ENCODE data around the gene SCAPER.
"Not testable (repeated sequence)": the region's sequence is repeated elsewhere in the genome, so short reads cannot be mapped to it uniquely, and the experiment has no call there.

The SCAPER gene

DNA sequence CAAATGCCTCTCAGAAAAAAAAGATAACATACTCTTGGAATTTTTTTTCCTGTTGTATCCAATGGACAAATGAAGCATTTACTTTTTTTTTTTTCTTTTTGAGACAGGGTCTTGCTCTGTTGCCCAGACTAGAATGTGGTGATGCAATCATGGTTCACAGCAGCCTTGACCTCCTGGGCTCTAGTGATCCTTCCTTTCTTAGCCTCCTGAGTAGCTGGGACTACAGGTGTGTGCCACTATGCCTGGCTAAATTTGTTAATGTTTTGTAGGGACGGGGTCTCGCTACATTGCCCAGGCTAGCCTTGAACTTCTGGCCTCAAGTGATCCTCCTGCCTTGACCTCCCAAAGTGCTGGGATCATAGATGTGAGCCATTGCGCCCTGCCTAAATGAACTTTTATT, 401.3 kb downstream of the SCAPER start:
- H3K4me3 ChIP-seq (ENCODE audit: low read depth, low read length) = no peak overlapping the region
- TF ChIP-seq, protein P1, sequence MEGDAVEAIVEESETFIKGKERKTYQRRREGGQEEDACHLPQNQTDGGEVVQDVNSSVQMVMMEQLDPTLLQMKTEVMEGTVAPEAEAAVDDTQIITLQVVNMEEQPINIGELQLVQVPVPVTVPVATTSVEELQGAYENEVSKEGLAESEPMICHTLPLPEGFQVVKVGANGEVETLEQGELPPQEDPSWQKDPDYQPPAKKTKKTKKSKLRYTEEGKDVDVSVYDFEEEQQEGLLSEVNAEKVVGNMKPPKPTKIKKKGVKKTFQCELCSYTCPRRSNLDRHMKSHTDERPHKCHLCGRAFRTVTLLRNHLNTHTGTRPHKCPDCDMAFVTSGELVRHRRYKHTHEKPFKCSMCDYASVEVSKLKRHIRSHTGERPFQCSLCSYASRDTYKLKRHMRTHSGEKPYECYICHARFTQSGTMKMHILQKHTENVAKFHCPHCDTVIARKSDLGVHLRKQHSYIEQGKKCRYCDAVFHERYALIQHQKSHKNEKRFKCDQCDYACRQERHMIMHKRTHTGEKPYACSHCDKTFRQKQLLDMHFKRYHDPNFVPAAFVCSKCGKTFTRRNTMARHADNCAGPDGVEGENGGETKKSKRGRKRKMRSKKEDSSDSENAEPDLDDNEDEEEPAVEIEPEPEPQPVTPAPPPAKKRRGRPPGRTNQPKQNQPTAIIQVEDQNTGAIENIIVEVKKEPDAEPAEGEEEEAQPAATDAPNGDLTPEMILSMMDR (IDR thresholded peaks at IDR 0.05; ENCODE audit: low read depth, low read length, missing control alignments) = no peak
- no peak for DNase-seq (ENCODE audit: low read depth)

DNA sequence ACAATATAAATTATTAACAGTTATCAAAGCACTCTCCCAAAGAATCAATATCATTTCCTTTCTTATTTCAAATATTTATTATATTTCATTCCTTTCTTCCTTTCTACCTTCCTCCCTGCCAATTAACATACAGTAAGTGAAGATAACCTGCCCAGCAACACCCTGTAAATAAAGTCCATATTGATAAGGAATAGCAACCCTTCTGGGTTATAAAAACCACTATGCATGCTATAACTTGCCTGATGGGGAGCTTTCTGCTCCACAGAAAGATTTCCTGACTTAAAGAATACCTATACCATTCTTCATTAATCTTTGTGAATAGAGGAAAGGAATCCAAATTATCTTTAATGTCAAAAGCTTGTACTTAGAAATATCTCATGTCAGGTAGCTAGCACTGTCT, 402.0 kb downstream of the SCAPER start:
- H3K4me3 ChIP-seq (ENCODE audit: low read depth, low read length) = no peak overlapping the region
- TF ChIP-seq, protein P1 (IDR thresholded peaks at IDR 0.05; ENCODE audit: low read depth, low read length, missing control alignments) = no peak
- DNase-seq (ENCODE audit: low read depth) = no peak

DNA sequence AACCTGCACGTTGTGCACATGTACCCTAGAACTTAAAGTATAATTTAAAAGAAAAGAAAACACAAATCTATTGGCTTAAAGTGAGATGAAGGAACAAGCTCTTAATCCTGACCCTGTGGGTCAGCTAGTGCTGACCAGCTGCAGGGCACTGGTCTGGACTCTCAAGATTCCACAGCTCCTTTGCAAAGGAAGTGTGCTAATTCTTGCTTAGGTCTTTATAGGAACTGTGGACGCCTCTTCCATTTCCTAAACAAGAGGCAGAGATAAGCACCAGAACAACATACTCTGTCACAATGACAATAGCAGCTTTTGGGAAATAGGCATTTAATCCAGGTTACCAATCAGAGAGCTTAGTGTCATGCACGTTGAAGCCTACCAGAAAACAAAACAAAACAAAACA, 402.5 kb downstream of the SCAPER start:
- TF ChIP-seq, protein P1 (IDR thresholded peaks at IDR 0.05; ENCODE audit: low read depth, low read length, missing control alignments) = no peak
- DNase-seq (ENCODE audit: low read depth) = no peak
- no peak overlapping the region for H3K4me3 ChIP-seq (ENCODE audit: low read depth, low read length)

DNA sequence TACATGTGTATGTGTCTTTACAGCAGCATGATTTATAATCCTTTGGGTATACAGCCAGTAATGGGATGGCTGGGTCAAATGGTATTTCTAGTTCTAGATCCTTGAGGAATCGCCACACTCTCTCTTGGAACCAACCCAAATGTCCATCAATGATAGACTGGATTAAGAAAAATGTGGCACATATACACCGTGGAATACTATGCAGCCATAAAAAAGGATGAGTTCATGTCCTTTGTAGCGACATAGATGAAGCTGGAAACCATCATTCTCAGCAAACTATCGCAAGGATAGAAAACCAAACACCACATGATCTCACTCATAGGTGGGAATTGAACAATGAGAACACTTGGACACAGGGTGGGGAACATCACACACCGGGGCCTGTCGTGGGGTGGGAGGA, 403.0 kb downstream of the SCAPER start:
- DNase-seq (ENCODE audit: low read depth) = not testable (repeated sequence)

DNA sequence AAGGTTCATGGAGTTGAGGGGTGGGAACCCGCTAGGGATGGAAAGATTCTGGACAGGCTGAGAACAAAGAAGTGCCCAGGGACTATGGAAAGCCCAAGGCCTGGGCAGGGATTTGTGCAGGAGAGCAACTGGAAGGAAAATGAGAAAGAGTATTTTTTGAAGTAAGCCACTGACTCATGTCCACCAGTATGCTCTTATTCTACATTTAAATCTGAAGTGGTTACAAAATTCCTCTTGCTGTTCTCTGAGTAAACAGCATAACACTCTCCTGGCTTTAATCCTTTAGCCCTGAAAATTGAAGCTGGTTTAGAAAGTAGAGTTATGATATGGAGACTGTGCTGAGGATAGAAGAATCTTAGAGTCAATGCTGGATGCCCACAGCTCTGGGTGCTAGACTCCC, 403.4 kb downstream of the SCAPER start:
- no peak overlapping the region for H3K4me3 ChIP-seq (ENCODE audit: low read depth, low read length)
- no peak for DNase-seq (ENCODE audit: low read depth)
- TF ChIP-seq, protein P1 (IDR thresholded peaks at IDR 0.05; ENCODE audit: low read depth, low read length, missing control alignments) = no peak

More for the DNA sequence above, 403.0 kb downstream of the SCAPER start:
- H3K4me3 ChIP-seq (ENCODE audit: low read depth, low read length) = not testable (repeated sequence)

DNA sequence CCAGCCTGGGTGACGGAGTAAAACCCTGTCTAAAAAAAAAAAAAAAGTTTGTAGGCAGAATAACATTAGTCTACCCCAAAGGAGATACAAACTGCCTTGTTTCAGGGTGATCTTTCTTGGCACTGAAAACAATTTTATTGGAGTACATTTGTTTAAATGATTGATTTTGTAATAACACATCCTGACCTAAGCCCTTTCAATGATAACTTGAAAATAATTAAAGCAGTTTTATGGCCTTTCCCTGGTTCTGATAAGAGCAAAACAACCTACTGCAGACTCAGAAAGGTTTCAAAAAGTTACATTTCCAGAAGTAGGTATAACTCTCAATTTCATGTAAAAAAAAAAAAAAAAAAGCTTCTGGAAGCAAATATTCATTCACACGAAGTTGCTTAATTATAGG, 404.1 kb downstream of the SCAPER start:
- no peak overlapping the region for H3K4me3 ChIP-seq (ENCODE audit: low read depth, low read length)
- DNase-seq (ENCODE audit: low read depth) = no peak
- TF ChIP-seq, protein P1 (IDR thresholded peaks at IDR 0.05; ENCODE audit: low read depth, low read length, missing control alignments) = no peak

DNA sequence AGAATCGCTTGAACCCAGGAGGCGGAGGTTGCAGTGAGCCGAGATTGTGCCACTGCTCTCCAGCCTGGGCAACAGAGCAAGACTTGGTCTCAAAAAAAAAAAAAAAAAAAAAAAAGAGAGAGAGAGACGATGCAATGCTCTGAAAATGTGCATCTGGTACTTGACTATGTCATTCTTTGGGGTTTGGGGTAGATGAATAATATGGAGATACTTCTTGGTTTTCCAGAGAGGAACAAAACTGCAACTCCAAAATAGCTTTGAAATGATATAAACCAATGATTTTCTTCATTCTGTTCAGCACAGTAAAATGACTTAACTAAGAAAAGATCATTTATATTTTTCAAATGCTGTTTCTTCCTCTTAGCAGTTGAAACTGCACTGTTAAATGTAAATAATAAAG, 409.7 kb downstream of the SCAPER start:
- TF ChIP-seq, protein P1 (IDR thresholded peaks at IDR 0.05; ENCODE audit: low read depth, low read length, missing control alignments) = no peak
- DNase-seq (ENCODE audit: low read depth) = no peak
- H3K4me3 ChIP-seq (ENCODE audit: low read depth, low read length) = no peak overlapping the region

DNA sequence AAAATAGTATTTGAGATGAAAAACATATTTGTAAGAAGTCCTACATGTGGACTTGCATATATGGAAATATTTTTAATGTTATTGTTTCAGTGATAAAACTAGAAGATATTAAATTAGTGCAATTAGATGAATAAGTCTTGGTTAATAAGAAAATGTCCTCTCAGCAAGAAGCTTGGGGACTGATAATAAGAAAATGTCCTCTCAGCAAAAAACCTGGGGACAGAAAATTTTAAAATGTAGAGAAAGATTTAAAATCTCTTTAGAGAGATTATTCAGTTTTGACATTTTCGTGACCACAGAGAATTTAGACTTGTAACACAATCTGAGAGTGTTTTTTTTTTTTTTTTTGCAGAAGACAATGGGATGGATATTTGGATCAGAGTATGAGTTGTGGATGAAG, 412.6 kb downstream of the SCAPER start:
- TF ChIP-seq, protein P1 (IDR thresholded peaks at IDR 0.05; ENCODE audit: low read depth, low read length, missing control alignments) = no peak
- H3K4me3 ChIP-seq (ENCODE audit: low read depth, low read length) = no peak overlapping the region
- no peak for DNase-seq (ENCODE audit: low read depth)

Data from GM12864 (cell line).